LNCAP (cell line): Measurements from ENCODE around the gene SMPD3.

ENCODE experiments used
- TF ChIP-seq, protein P1 (sequence below): fragments of 450-650 bp; IDR thresholded peaks from 2 replicates; pipeline ENCODE4 v1.5.1; 2017; ENCODE audit warnings: mild to moderate bottlenecking

Gene SMPD3

DNA sequence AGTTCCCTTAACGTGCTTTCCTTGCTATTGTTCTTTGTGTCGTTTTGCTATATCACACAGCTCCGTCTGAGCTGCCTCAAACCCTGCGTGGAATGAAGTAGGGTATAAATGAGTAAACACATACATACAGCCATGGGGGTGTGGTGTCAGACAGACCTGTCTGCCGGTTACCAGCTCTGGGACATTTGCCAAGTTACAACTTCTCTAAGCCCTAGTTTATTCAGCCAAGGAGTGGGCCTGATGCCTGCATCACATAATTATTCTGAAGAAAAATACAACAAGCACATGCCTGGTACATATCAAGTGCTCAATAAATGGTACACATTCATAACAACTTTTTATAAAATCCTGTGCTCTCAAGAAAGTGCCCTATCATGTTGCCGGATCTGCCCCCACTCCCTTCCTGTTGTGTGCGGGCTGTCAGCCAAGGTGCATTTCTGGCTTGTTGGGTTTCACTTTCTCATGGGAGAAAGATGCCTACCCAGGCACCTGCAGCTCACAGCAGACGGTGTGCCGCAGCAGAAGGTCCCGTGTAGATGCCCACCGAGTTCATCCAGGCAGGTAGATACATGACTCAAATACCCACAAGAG, 30.5 kb downstream of the SMPD3 start:
- TF ChIP-seq, protein P1, sequence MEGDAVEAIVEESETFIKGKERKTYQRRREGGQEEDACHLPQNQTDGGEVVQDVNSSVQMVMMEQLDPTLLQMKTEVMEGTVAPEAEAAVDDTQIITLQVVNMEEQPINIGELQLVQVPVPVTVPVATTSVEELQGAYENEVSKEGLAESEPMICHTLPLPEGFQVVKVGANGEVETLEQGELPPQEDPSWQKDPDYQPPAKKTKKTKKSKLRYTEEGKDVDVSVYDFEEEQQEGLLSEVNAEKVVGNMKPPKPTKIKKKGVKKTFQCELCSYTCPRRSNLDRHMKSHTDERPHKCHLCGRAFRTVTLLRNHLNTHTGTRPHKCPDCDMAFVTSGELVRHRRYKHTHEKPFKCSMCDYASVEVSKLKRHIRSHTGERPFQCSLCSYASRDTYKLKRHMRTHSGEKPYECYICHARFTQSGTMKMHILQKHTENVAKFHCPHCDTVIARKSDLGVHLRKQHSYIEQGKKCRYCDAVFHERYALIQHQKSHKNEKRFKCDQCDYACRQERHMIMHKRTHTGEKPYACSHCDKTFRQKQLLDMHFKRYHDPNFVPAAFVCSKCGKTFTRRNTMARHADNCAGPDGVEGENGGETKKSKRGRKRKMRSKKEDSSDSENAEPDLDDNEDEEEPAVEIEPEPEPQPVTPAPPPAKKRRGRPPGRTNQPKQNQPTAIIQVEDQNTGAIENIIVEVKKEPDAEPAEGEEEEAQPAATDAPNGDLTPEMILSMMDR = no peak

DNA sequence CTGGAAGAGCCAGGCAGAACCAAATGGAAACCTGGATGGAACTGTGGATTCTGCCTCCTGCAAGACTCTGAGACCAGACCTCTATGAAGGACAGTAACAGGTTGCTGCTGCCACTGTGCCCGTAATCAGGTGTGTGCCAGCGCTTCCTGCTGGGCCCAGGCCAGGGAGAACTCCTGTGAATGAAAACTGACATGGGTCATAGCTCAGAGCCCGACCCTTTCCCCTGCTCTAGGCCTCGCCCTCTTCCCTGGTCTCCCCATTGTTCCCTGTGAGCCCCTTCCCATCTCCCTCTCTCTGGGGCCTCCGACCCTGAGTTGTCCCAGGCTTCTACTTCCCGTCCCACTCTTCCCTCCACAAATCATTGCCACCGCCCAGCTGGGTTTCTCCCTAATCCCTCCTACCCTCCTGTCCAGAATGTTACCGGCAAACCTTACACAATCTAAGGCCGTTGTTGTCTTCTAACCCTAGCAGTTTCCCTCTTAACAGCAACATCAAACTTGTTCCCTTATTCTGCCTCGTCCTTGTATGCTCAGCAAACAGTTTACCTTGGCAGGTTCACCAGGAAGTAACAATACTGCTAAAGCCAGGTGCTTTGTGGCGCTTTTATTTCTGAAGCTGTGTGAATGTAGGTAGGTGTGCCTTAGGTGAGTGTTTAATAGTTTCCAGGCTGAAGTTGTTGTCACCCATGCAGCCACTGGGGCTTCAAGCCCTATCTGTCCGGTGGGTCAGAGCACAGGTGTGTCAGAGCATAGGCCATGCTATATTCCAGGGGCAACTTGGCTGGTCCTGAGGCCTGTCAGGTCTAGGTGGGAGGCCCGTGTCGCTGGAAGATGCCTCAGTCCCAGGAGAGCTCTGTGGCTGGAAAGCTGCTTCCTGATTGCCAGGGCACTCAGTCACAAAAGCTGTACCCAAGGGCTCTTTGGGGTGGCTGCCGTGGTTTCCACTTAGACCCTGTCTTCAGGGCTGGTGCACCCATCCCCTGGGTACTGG, 32.0 kb downstream of the SMPD3 start:
- TF ChIP-seq, protein P1 = no peak

GRCh38 chr16:68414581-68414980, 33.7 kb downstream of the SMPD3 start:
- TF ChIP-seq, protein P1 = no peak

GRCh38 chr16:68412061-68412460, 36.2 kb downstream of the SMPD3 start:
- TF ChIP-seq, protein P1 = no peak

GRCh38 chr16:68411086-68411485, 37.2 kb downstream of the SMPD3 start:
- TF ChIP-seq, protein P1 = no peak

DNA sequence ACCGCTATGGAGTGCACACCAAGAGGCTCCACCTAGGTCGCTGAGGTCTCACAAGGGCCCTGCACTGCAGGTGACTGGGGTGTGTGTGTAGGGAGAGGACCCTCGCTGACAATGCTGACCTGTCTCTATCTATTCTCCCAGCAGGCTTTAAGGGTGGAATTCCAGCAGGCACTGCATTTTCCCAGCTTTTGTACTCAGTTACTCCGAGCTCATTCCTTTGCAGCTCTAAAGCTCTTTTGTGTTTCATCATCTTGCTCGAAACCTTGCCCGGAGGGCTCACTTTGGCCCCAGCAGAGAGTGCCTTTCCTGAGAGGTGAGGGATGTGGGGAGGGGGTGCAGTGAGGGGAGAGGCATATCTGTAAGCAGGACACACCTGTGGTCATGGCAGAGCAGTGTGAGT, 39.3 kb downstream of the SMPD3 start:
- TF ChIP-seq, protein P1 = no peak

- TF ChIP-seq, protein P1 = no peak
Measured at GRCh38 chr16:68408428-68408827, 39.9 kb downstream of the SMPD3 start.
